Tibial nerve (tissue), 4 donors: ENCODE measurements around the gene IDI1.
"Not testable (repeated sequence)": the region's sequence is repeated elsewhere in the genome, so short reads cannot be mapped to it uniquely, and the experiment has no call there.

ENCODE experiments used
- EP300 ChIP-seq, 2 donors: sonication (generic); formaldehyde crosslinking; IDR thresholded peaks; one replicate each; pipeline ENCODE4 v1.6.1; 2017; ENCODE audit warnings: antibody characterized with exemption in 2 of 2, mild to moderate bottlenecking in 1 of 2
- TF ChIP-seq, protein P1 (sequence below), 5 experiments: fragments of 200-600 bp in 3 of 5; fragments of 450-650 bp in 2 of 5; sonication (generic) in 3 of 5; IDR thresholded peaks; one replicate each; pipeline ENCODE4 v1.5.1; 2016 to 2019; ENCODE audit warnings: antibody characterized with exemption in 5 of 5, mild to moderate bottlenecking in 3 of 5, moderate library complexity in 2 of 5

- TF ChIP-seq, protein P1, sequence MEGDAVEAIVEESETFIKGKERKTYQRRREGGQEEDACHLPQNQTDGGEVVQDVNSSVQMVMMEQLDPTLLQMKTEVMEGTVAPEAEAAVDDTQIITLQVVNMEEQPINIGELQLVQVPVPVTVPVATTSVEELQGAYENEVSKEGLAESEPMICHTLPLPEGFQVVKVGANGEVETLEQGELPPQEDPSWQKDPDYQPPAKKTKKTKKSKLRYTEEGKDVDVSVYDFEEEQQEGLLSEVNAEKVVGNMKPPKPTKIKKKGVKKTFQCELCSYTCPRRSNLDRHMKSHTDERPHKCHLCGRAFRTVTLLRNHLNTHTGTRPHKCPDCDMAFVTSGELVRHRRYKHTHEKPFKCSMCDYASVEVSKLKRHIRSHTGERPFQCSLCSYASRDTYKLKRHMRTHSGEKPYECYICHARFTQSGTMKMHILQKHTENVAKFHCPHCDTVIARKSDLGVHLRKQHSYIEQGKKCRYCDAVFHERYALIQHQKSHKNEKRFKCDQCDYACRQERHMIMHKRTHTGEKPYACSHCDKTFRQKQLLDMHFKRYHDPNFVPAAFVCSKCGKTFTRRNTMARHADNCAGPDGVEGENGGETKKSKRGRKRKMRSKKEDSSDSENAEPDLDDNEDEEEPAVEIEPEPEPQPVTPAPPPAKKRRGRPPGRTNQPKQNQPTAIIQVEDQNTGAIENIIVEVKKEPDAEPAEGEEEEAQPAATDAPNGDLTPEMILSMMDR (IDR thresholded peaks at IDR 0.05), result not testable (repeated sequence)
- TF ChIP-seq EP300 (IDR thresholded peaks at IDR 0.05), result not testable (repeated sequence)
Observed at GRCh38 chr10:1038769-1039168, 10.2 kb downstream of the IDI1 start.
